IMR-90 (cell line): Measurements from ENCODE around the gene PRKN. TPM values are rescaled to one million over a fixed set of nuclear protein-coding genes. Genes with fewer than 3 reads are reported as not detected.

Source experiments
- ATAC-seq: fragments of 200-7000 bp; cut with Tn5 transposase; 2 replicates; pipeline ENCODE4 v1.9.1; 2020; ENCODE audit warnings: low read depth, mild to moderate bottlenecking, moderate library complexity
- BruUV-seq: library from RNA; stranded (reverse); fragments of 400-500 nt; replicated peaks from 2 replicates; lab custom pipeline; 2021; lab: Mats Ljungman, UMichigan
- CTCF ChIA-PET: fragments of 300-600 bp; formaldehyde crosslinking; extraction: SDS; loops from one replicate; lab custom pipeline; 2021; ENCODE audit warnings: antibody characterized with exemption; lab: Yijun Ruan, JAX
- POLR2A ChIA-PET: fragments of 300-600 bp; sonication (Branson Sonifier 250); formaldehyde crosslinking; loops from one replicate; lab custom pipeline; 2022; ENCODE audit warnings: antibody characterized with exemption; ENCODE audit not compliant: unreplicated experiment; lab: Charles Lee
- DNase-seq: peaks from one replicate; pipeline ENCODE4 v3.0.0; 2013
- H2AFZ ChIP-seq: replicated peaks from 2 replicates; pipeline ENCODE3; 2013; ENCODE audit warnings: low read length, mild to moderate bottlenecking; ENCODE audit not compliant: poor library complexity
- H2AK5ac ChIP-seq: 2 replicates; pipeline ENCODE4 v1.6.1; 2013; ENCODE audit warnings: low read depth, low read length, inconsistent platforms
- H2AK9ac ChIP-seq: replicated peaks from 2 replicates; pipeline ENCODE3; 2013; ENCODE audit warnings: mild to moderate bottlenecking, low read depth, low read length, moderate library complexity; ENCODE audit not compliant: poor library complexity
- H2BK120ac ChIP-seq: 2 replicates; pipeline ENCODE4 v1.6.1; 2013; ENCODE audit warnings: low read depth, low read length, inconsistent platforms
- H2BK15ac ChIP-seq: 3 replicates; pipeline ENCODE4 v1.6.1; 2013; ENCODE audit warnings: low read depth, low read length, inconsistent platforms
- H2BK20ac ChIP-seq: 2 replicates; pipeline ENCODE4 v1.6.1; 2013; ENCODE audit warnings: low read depth, mild to moderate bottlenecking, inconsistent platforms, low read length, moderate library complexity
- H2BK5ac ChIP-seq: 2 replicates; pipeline ENCODE4 v1.6.1; 2013; ENCODE audit warnings: mild to moderate bottlenecking, low read depth, low read length, inconsistent platforms; ENCODE audit not compliant: poor library complexity, severe bottlenecking
- H3K14ac ChIP-seq: replicated peaks from 2 replicates; pipeline ENCODE4 v1.6.1; 2013; ENCODE audit warnings: low read depth, low read length, inconsistent platforms
- H3K18ac ChIP-seq: 2 replicates; pipeline ENCODE4 v1.6.1; 2013; ENCODE audit warnings: low read depth, low read length, control low read depth
- H3K23ac ChIP-seq: 2 replicates; pipeline ENCODE4 v1.6.1; 2013; ENCODE audit warnings: low read depth, low read length, inconsistent platforms
- H3K27ac ChIP-seq: 2 replicates; pipeline ENCODE4 v1.5.1; 2013; ENCODE audit warnings: mild to moderate bottlenecking, control low read depth, low read length; ENCODE audit not compliant: insufficient read depth
- H3K27me3 ChIP-seq: 2 replicates; pipeline ENCODE4 v1.6.1; 2013; ENCODE audit warnings: low read length; ENCODE audit not compliant: control insufficient read depth, insufficient read depth
- H3K36me3 ChIP-seq: 2 replicates; pipeline ENCODE4 v1.6.1; 2013; ENCODE audit warnings: low read length, mixed read lengths; ENCODE audit not compliant: control insufficient read depth, insufficient read depth
- H3K4ac ChIP-seq: 2 replicates; pipeline ENCODE4 v1.6.1; 2013; ENCODE audit warnings: low read depth, low read length, inconsistent platforms
- H3K4me1 ChIP-seq: 2 replicates; pipeline ENCODE4 v1.6.1; 2013; ENCODE audit warnings: low read length, mixed read lengths; ENCODE audit not compliant: control insufficient read depth, insufficient read depth
- H3K4me2 ChIP-seq: 2 replicates; pipeline ENCODE4 v1.6.1; 2013; ENCODE audit warnings: low read depth, mild to moderate bottlenecking, control low read depth, low read length, moderate library complexity
- H3K4me3 ChIP-seq: 2 replicates; pipeline ENCODE4 v1.5.1; 2013; ENCODE audit warnings: low read depth, mild to moderate bottlenecking, control low read depth, low read length, moderate library complexity; ENCODE audit not compliant: insufficient read depth
- H3K56ac ChIP-seq: 2 replicates; pipeline ENCODE4 v1.6.1; 2013; ENCODE audit warnings: low read length, inconsistent platforms; ENCODE audit not compliant: insufficient read depth; ENCODE audit errors: extremely low read depth
- H3K79me1 ChIP-seq, 2 experiments: 2 replicates each; pipeline ENCODE4 v1.6.1; 2013; ENCODE audit warnings: low read length in 2 of 2, inconsistent platforms in 1 of 2, low read depth in 1 of 2
- H3K9ac ChIP-seq: 2 replicates; pipeline ENCODE4 v1.6.1; 2013; ENCODE audit warnings: low read depth, low read length, control low read depth
- H3K9me1 ChIP-seq: 2 replicates; pipeline ENCODE4 v1.6.1; 2013; ENCODE audit warnings: low read length, inconsistent platforms; ENCODE audit not compliant: insufficient read depth
- H3K9me3 ChIP-seq: 2 replicates; pipeline ENCODE4 v1.6.1; 2013; ENCODE audit warnings: low read length; ENCODE audit not compliant: control insufficient read depth, insufficient read depth
- H4K20me1 ChIP-seq: 2 replicates; pipeline ENCODE4 v1.6.1; 2013; ENCODE audit warnings: low read length, inconsistent platforms; ENCODE audit not compliant: insufficient read depth
- H4K5ac ChIP-seq: 2 replicates; pipeline ENCODE4 v1.6.1; 2013; ENCODE audit warnings: mild to moderate bottlenecking, low read depth, low read length, control low read depth
- H4K8ac ChIP-seq, 2 experiments: 2 replicates each; pipeline ENCODE4 v1.6.1; 2013; ENCODE audit warnings: low read depth in 2 of 2, low read length in 2 of 2, control low read depth in 1 of 2, inconsistent platforms in 1 of 2
- H4K91ac ChIP-seq: 2 replicates; pipeline ENCODE4 v1.6.1; 2013; ENCODE audit warnings: low read depth, low read length, inconsistent platforms; ENCODE audit not compliant: insufficient read depth
- BHLHE40 ChIP-seq: fragments of 150-350 bp; IDR thresholded peaks from 2 replicates; pipeline ENCODE4 v1.6.1; 2016; ENCODE audit warnings: mild to moderate bottlenecking, low read depth, low read length
- CEBPB ChIP-seq: IDR thresholded peaks from 2 replicates; pipeline ENCODE4 v1.6.1; 2012; ENCODE audit warnings: low read depth, low read length, improper control_type of control experiment
- CHD1 ChIP-seq: IDR thresholded peaks from 2 replicates; pipeline ENCODE4 v1.6.1; 2012; ENCODE audit warnings: low read depth, low read length, improper control_type of control experiment
- CTCF ChIP-seq: conservative IDR thresholded peaks from 2 replicates; pipeline ENCODE4 v1.5.1; 2012; ENCODE audit warnings: mild to moderate bottlenecking, low read depth, low read length, improper control_type of control experiment
- FOS ChIP-seq: fragments of 150-350 bp; IDR thresholded peaks from 2 replicates; pipeline ENCODE4 v1.6.1; 2016; ENCODE audit warnings: low read depth, low read length
- MAFK ChIP-seq: IDR thresholded peaks from 2 replicates; pipeline ENCODE4 v1.6.1; 2012; ENCODE audit warnings: low read depth, low read length, improper control_type of control experiment
- MAZ ChIP-seq: IDR thresholded peaks from 2 replicates; pipeline ENCODE4 v1.6.1; 2012; ENCODE audit warnings: low read depth, mild to moderate bottlenecking, low read length, improper control_type of control experiment, moderate library complexity, borderline replicate concordance
- MXI1 ChIP-seq: IDR thresholded peaks from 2 replicates; pipeline ENCODE4 v1.6.1; 2012; ENCODE audit warnings: low read depth, mild to moderate bottlenecking, low read length, moderate library complexity, borderline replicate concordance
- NFE2L2 ChIP-seq: fragments of 150-350 bp; IDR thresholded peaks from 2 replicates; pipeline ENCODE4 v1.6.1; 2016; ENCODE audit warnings: low read depth, mild to moderate bottlenecking, low read length
- POLR2A ChIP-seq: IDR thresholded peaks from 2 replicates; pipeline ENCODE4 v1.6.1; 2012; ENCODE audit warnings: mild to moderate bottlenecking, low read depth, low read length
- RAD21 ChIP-seq: IDR thresholded peaks from 2 replicates; pipeline ENCODE4 v1.6.1; 2012; ENCODE audit warnings: low read length, improper control_type of control experiment
- RCOR1 ChIP-seq: IDR thresholded peaks from 2 replicates; pipeline ENCODE4 v1.6.1; 2012; ENCODE audit warnings: mild to moderate bottlenecking, low read length, improper control_type of control experiment; ENCODE audit not compliant: insufficient replicate concordance
- RFX5 ChIP-seq: IDR thresholded peaks from 2 replicates; pipeline ENCODE4 v1.8.0; 2012; ENCODE audit warnings: low read depth, mild to moderate bottlenecking, low read length, moderate library complexity
- SMC3 ChIP-seq: fragments of 150-350 bp; IDR thresholded peaks from 2 replicates; pipeline ENCODE4 v1.6.1; 2016; ENCODE audit warnings: low read depth, mild to moderate bottlenecking, antibody characterized with exemption, low read length, moderate library complexity
- WGBS, 2 experiments: methylation state at CpG; one replicate each; pipeline versions ENCODE4 v1.1.5 to v1.1.7; 2013; ENCODE audit warnings: missing lambda C conversion rate in 2 of 2; ENCODE audit not compliant: insufficient read length in 1 of 2; ENCODE audit errors: extremely low coverage in 2 of 2; 5-methylcytosine and 5-hydroxymethylcytosine counted together
- dilution Hi-C: fragments of 300-500 bp; cut with HindIII; formaldehyde crosslinking; loops from one replicate; pipeline ENCODE4 v1.14.3; 2018; ENCODE audit warnings: low sequenced_read_pairs; ENCODE audit not compliant: unreplicated experiment
- in situ Hi-C: fragments of 300-500 bp; cut with MboI; formaldehyde crosslinking; loops from 3 replicates; pipeline ENCODE4 v1.14.3; 2019; ENCODE audit warnings: low sequenced_read_pairs, inconsistent platforms, mixed read lengths
- intact Hi-C: fragments of 100-400 bp; cut with micrococcal nuclease; formaldehyde crosslinking; loops from 2 replicates; pipeline ENCODE4 v1.10.0; 2022
- polyA plus RNA-seq, 3 experiments: library from polyadenylated mRNA; depleted of rRNA; stranded (reverse); fragments of >200 nt; gene quantifications; 2 replicates each; pipeline ENCODE4 v1.2.3, GENCODE V29; 2012; ENCODE audit warnings: low replicate concordance in 1 of 3
- total RNA-seq: library from RNA; depleted of rRNA; stranded (reverse); fragments of >200 nt; gene quantifications from 2 replicates; pipeline ENCODE4 v1.2.3, GENCODE V29; 2012
- TF ChIP-seq, protein P1 (sequence below): fragments of 150-350 bp; IDR thresholded peaks from 2 replicates; pipeline ENCODE4 v1.6.1; 2016; ENCODE audit warnings: low read depth, mild to moderate bottlenecking, low read length, moderate library complexity, borderline replicate concordance
- TF ChIP-seq, protein P2 (sequence below): fragments of 150-350 bp; IDR thresholded peaks from 2 replicates; pipeline ENCODE4 v1.6.1; 2017; ENCODE audit warnings: mild to moderate bottlenecking, antibody characterized with exemption, low read length, low read depth

PRKN gene
- total and polyA plus RNA-seq, 2 of the 4 experiments (the other 2 are of a cell fraction) = 0.15 to 0.18 TPM

GRCh38 chr6:161637658-161638057, 1089.9 kb downstream of the PRKN start:
- Histone ChIP-seq H3K4ac (no peak overlapping the region), H2BK20ac (no peak overlapping the region), H2AK5ac (no peak overlapping the region), H3K9me3 (peaks cover 42% of the 10 kb centered on the region), H3K56ac (no peak overlapping the region), H2AK9ac (no peak overlapping the region), H4K91ac (no peak overlapping the region), H3K4me3 (no peak overlapping the region), H3K79me1 (no peaks in the 10 kb centered on the region), H3K23ac (no peak overlapping the region), H3K27ac (no peak overlapping the region), H3K9me1 (no peaks in the 10 kb centered on the region), H4K5ac (no peak overlapping the region), H3K36me3 (no peaks in the 10 kb centered on the region), H2BK5ac (no peak overlapping the region), H3K4me2 (no peak overlapping the region), H3K14ac (no peak overlapping the region), H2AFZ (no peak overlapping the region), H4K20me1 (no peaks in the 10 kb centered on the region), H3K18ac (no peak overlapping the region), H4K8ac (no peak overlapping the region), H3K27me3 (no peaks in the 10 kb centered on the region), H2BK15ac (no peak overlapping the region), H3K4me1 (no peaks in the 10 kb centered on the region), H3K9ac (no peak overlapping the region), H2BK120ac (no peak overlapping the region)
- in situ Hi-C loops = no loop called here
- no peak for ATAC-seq
- DNase-seq = no peak
- TF ChIP-seq MAZ = no peak
- TF ChIP-seq MAFK = no peak
- TF ChIP-seq FOS = no peak
- no peak for TF ChIP-seq BHLHE40
- no peak for TF ChIP-seq POLR2A
- TF ChIP-seq CTCF = no peak
- TF ChIP-seq, protein P1, sequence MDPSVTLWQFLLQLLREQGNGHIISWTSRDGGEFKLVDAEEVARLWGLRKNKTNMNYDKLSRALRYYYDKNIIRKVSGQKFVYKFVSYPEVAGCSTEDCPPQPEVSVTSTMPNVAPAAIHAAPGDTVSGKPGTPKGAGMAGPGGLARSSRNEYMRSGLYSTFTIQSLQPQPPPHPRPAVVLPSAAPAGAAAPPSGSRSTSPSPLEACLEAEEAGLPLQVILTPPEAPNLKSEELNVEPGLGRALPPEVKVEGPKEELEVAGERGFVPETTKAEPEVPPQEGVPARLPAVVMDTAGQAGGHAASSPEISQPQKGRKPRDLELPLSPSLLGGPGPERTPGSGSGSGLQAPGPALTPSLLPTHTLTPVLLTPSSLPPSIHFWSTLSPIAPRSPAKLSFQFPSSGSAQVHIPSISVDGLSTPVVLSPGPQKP = no peak
- TF ChIP-seq MXI1 = no peak
- no peak for TF ChIP-seq NFE2L2
- TF ChIP-seq CHD1 = no peak
- TF ChIP-seq CEBPB = no peak
- TF ChIP-seq, protein P2, sequence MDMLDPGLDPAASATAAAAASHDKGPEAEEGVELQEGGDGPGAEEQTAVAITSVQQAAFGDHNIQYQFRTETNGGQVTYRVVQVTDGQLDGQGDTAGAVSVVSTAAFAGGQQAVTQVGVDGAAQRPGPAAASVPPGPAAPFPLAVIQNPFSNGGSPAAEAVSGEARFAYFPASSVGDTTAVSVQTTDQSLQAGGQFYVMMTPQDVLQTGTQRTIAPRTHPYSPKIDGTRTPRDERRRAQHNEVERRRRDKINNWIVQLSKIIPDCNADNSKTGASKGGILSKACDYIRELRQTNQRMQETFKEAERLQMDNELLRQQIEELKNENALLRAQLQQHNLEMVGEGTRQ = no peak
- no peak for TF ChIP-seq SMC3
- TF ChIP-seq RCOR1 = no peak
- TF ChIP-seq RAD21 = no peak
- TF ChIP-seq RFX5 = no peak
- no TSS peak for BruUV-seq
- ChIA-PET CTCF (no interaction called here), POLR2A (no interaction called here)
- dilution Hi-C loops = no loop called here
- intact Hi-C loops = no loop called here
- WGBS, 2 experiments = 20% methylated on average over 1 of the region's 1 CpG; no CpG with 5 or more reads in 1 of the 2 experiments
